ENCODE measurements around the gene CYP19A1. TPM values are rescaled to one million over a fixed set of nuclear protein-coding genes. Genes with fewer than 3 reads are reported as not detected.

The CYP19A1 gene
- total RNA-seq, 1 donor, result not detected

DNA sequence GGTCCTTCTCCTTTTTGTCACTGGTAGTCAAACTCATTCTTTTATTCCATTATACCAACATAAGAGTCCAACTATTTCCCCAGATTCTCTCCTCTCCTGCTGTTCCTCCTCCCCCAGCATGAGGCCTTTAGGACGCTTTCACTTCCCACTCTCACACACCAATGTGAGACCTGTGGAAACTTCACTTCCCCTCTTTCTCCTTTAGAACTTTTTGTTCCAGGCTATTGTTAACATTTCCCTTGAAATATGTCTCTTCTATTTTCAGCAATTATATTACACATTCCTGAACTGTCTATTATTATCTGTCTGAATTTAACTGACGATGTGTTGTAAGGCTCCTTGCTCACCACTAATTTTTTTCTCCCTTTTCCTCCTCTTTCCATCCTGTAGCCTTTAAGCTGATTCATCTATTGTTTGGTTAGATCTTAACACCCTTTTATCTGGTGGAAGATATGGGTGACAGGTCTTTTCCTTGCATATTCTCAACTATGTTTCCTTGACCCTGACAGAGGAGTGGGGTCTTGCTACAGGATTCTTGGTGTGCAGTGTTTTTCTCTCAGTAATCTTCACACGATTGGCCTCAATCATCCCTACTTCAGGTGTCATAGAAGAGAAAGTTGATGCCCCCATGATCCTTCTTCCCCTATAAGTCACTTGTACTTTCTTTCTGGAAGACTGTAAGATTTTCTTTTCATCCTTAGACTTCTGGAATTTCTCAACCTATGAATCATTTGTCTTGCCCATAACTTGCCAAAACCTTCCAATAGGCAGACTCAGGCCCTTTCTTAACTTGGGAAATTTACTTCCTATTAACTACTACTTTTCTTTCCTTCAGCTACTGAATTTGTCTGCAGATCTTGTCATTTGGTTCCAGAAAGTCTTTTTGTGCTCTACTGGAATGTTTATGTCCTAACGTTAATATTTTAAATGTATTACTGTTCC lies 5.9 kb downstream of the CYP19A1 start:
- no peak for DNase-seq (ENCODE audit: low read depth)
- TF ChIP-seq, protein P1, sequence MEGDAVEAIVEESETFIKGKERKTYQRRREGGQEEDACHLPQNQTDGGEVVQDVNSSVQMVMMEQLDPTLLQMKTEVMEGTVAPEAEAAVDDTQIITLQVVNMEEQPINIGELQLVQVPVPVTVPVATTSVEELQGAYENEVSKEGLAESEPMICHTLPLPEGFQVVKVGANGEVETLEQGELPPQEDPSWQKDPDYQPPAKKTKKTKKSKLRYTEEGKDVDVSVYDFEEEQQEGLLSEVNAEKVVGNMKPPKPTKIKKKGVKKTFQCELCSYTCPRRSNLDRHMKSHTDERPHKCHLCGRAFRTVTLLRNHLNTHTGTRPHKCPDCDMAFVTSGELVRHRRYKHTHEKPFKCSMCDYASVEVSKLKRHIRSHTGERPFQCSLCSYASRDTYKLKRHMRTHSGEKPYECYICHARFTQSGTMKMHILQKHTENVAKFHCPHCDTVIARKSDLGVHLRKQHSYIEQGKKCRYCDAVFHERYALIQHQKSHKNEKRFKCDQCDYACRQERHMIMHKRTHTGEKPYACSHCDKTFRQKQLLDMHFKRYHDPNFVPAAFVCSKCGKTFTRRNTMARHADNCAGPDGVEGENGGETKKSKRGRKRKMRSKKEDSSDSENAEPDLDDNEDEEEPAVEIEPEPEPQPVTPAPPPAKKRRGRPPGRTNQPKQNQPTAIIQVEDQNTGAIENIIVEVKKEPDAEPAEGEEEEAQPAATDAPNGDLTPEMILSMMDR (IDR thresholded peaks at IDR 0.05; ENCODE audit: insufficient read depth, low read depth, low read length), result no peak
- no peak overlapping the region for H3K4me3 ChIP-seq (ENCODE audit: low read depth, low read length)

DNA sequence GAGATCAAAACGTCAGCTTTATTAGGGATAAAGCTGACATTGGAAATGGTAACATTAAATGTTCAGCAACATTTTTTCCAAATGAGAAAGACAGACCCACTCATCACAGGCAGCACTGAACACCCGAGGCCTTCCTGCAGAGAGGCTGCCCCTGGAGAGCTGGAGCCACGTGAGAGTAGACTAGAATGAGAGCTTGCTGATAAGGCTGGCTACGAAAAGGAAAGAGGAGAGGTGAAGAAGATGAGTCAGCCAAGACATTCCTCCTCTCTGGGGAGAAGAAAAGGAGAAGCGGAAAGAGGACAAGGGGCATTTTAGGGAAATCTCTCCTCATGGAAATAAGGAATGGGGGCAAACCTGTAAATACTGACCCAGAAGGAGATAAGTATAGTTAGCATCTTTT lies 7.3 kb downstream of the CYP19A1 start:
- TF ChIP-seq, protein P1 (IDR thresholded peaks at IDR 0.05; ENCODE audit: insufficient read depth, low read depth, low read length), result no peak
- H3K4me3 ChIP-seq (ENCODE audit: low read depth, low read length), result no peak overlapping the region
- DNase-seq (ENCODE audit: low read depth), result peak; percentile 22

DNA sequence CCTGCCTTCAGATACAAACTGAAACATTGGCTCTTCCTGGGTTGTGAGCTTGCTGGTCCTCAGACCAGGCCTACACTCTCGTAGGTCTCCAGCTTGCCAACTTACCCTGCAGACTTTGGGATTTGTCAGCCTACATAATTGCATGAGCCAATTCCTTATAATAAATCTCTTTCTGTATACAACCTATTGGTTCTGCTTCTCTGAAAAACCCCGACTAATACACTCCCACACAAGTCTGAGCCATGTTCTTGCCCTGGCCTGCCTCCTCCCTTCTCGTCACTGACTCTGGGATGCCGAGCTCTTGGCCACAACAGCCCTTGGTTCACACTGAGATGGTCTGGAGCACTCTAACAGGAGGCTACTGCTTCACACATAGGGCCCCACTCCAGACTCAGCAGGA lies 9.5 kb downstream of the CYP19A1 start:
- DNase-seq (ENCODE audit: low read depth), result no peak
- TF ChIP-seq, protein P1 (IDR thresholded peaks at IDR 0.05; ENCODE audit: insufficient read depth, low read depth, low read length), result no peak
- no peak overlapping the region for H3K4me3 ChIP-seq (ENCODE audit: low read depth, low read length)

DNA sequence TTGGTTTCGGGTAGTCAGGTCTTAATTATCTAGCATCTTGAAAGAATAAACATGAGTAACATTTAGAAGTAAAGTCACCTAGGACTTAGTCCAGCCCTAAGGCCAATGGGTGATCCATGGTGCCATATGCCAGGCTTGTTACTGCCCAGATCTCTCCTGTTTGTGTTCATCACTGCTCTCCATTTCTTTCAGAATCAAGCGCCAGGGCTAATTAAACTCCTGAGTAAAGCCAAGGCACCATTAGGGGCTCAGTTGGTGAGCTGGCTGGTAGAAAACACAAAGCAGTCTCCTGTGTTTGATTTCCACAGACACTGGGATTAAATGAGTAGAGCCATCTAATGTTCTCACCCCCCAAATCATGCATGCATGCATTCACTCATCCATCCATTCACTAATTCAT lies 11.3 kb downstream of the CYP19A1 start:
- DNase-seq (ENCODE audit: low read depth), result no peak
- H3K4me3 ChIP-seq (ENCODE audit: low read depth, low read length), result no peak overlapping the region
- TF ChIP-seq, protein P1 (IDR thresholded peaks at IDR 0.05; ENCODE audit: insufficient read depth, low read depth, low read length), result no peak

DNA sequence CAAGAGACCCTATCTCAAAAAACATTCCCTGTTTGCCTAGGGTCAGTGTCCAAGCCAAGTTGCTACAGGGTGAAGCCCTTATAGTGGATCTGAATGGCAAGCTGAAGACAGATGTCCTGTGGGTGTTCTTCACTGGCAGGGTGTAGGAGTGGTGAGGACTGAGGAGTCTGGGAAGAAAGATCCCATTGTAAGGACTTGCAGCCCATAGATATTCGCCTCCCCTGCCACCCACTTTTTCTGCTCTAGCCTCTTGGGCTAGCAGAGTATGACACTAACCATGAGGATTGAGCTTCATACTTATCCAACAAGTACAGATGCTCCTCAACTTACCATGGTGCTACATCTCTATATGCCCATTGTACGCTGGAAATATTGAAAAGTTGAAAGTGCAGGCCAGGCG lies 13.2 kb downstream of the CYP19A1 start:
- no peak for DNase-seq (ENCODE audit: low read depth)
- no peak overlapping the region for H3K4me3 ChIP-seq (ENCODE audit: low read depth, low read length)
- TF ChIP-seq, protein P1 (IDR thresholded peaks at IDR 0.05; ENCODE audit: insufficient read depth, low read depth, low read length), result no peak

DNA sequence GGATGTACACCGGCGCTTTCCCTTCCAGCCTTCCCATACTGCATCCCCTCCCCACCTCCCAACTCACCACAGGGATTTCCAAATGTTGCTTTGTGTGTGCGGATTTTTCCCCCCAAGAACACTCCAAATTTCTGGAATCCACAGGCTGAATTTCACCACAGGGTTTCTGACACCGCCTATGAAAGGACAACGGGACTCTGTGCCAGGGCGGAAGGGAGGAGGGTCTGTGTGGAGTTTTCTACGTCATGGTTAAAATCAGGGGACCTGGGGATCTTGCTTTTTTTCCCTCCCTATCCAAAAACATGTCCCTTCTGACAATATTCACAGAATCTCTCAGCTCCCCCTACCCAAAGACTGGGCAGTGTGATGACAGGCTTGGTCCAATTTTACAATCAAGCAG lies 14.6 kb downstream of the CYP19A1 start:
- TF ChIP-seq, protein P1 (IDR thresholded peaks at IDR 0.05; ENCODE audit: insufficient read depth, low read depth, low read length), result no peak
- no peak overlapping the region for H3K4me3 ChIP-seq (ENCODE audit: low read depth, low read length)
- no peak for DNase-seq (ENCODE audit: low read depth)

Measured in fibroblast of villous mesenchyme (primary cell).